ENCODE results near the gene DNER.

The DNER gene

DNA sequence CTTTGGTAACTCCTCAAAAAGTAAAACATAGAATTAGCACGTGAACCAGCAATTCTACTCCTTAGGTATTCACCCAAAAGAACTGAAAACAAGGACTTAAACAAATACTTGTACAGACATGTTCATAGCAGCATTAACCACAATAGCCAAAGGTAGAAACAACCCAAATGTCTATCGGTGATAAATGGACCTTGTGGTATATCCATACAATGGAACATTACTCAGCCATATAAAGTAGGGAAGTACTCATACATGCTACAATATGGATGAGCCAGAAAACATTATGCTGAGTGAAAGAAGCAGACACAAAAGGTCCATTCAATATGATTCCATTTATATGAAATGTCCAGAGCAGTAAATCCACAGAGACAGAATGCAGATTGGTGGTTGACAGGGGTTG, 182.8 kb downstream of the DNER start:
- no peak overlapping the region for H3K4me3 ChIP-seq (ENCODE audit: low read depth, low read length, poor library complexity, severe bottlenecking)
- no peak overlapping the region for H3K4me2 ChIP-seq (ENCODE audit: low read length)
- TF ChIP-seq EZH2 (IDR thresholded peaks at IDR 0.05; ENCODE audit: borderline replicate concordance, low read length) = no peak
- TF ChIP-seq, protein P1, sequence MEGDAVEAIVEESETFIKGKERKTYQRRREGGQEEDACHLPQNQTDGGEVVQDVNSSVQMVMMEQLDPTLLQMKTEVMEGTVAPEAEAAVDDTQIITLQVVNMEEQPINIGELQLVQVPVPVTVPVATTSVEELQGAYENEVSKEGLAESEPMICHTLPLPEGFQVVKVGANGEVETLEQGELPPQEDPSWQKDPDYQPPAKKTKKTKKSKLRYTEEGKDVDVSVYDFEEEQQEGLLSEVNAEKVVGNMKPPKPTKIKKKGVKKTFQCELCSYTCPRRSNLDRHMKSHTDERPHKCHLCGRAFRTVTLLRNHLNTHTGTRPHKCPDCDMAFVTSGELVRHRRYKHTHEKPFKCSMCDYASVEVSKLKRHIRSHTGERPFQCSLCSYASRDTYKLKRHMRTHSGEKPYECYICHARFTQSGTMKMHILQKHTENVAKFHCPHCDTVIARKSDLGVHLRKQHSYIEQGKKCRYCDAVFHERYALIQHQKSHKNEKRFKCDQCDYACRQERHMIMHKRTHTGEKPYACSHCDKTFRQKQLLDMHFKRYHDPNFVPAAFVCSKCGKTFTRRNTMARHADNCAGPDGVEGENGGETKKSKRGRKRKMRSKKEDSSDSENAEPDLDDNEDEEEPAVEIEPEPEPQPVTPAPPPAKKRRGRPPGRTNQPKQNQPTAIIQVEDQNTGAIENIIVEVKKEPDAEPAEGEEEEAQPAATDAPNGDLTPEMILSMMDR (IDR thresholded peaks at IDR 0.05; ENCODE audit: low read length) = no peak
- H4K20me1 ChIP-seq (ENCODE audit: insufficient read depth, low read length) = no peaks in the 10 kb centered on the region
- no peaks in the 10 kb centered on the region for H3K9me3 ChIP-seq (ENCODE audit: low read length)
- no peak overlapping the region for H3K27ac ChIP-seq (ENCODE audit: low read depth, low read length, poor library complexity, severe bottlenecking)
- H3K27me3 ChIP-seq (ENCODE audit: insufficient read depth, low read length) = no peaks in the 10 kb centered on the region
- no peaks in the 10 kb centered on the region for H3K79me2 ChIP-seq (ENCODE audit: insufficient read depth, low read length)
- no peaks in the 10 kb centered on the region for H3K36me3 ChIP-seq (ENCODE audit: insufficient read depth, low read length)
- no peak overlapping the region for H2AFZ ChIP-seq (ENCODE audit: low read length)
- no peaks in the 10 kb centered on the region for H3K4me1 ChIP-seq (ENCODE audit: insufficient read depth, low read length, severe bottlenecking)
- no peaks in the 10 kb centered on the region for H3K9me2 ChIP-seq (ENCODE audit: low read depth, low read length)
- no peak overlapping the region for H3K9ac ChIP-seq (ENCODE audit: low read length)
- no peaks in the 10 kb centered on the region for H3F3A ChIP-seq (ENCODE audit: insufficient read depth, low read length)

- TF ChIP-seq, protein P1 (IDR thresholded peaks at IDR 0.05; ENCODE audit: low read length) = no peak
- TF ChIP-seq EZH2 (IDR thresholded peaks at IDR 0.05; ENCODE audit: borderline replicate concordance, low read length) = no peak
Observed at GRCh38 chr2:229530434-229530833, 183.9 kb downstream of the DNER start.

GRCh38 chr2:229528846-229529245, 185.5 kb downstream of the DNER start:
- H3K36me3 ChIP-seq (ENCODE audit: insufficient read depth, low read length) = no peaks in the 10 kb centered on the region
- no peaks in the 10 kb centered on the region for H3K9me3 ChIP-seq (ENCODE audit: low read length)
- H3K79me2 ChIP-seq (ENCODE audit: insufficient read depth, low read length) = no peaks in the 10 kb centered on the region
- H3K9me2 ChIP-seq (ENCODE audit: low read depth, low read length) = no peaks in the 10 kb centered on the region
- no peak overlapping the region for H3K27ac ChIP-seq (ENCODE audit: low read depth, low read length, poor library complexity, severe bottlenecking)
- no peaks in the 10 kb centered on the region for H4K20me1 ChIP-seq (ENCODE audit: insufficient read depth, low read length)
- no peaks in the 10 kb centered on the region for H3K4me1 ChIP-seq (ENCODE audit: insufficient read depth, low read length, severe bottlenecking)
- TF ChIP-seq EZH2 (IDR thresholded peaks at IDR 0.05; ENCODE audit: borderline replicate concordance, low read length) = no peak
- TF ChIP-seq, protein P1 (IDR thresholded peaks at IDR 0.05; ENCODE audit: low read length) = no peak
- no peak overlapping the region for H2AFZ ChIP-seq (ENCODE audit: low read length)
- no peaks in the 10 kb centered on the region for H3F3A ChIP-seq (ENCODE audit: insufficient read depth, low read length)
- H3K4me3 ChIP-seq (ENCODE audit: low read depth, low read length, poor library complexity, severe bottlenecking) = no peak overlapping the region
- H3K4me2 ChIP-seq (ENCODE audit: low read length) = no peak overlapping the region
- no peaks in the 10 kb centered on the region for H3K27me3 ChIP-seq (ENCODE audit: insufficient read depth, low read length)
- H3K9ac ChIP-seq (ENCODE audit: low read length) = no peak overlapping the region

More at GRCh38 chr2:229530434-229530833, 183.9 kb downstream of the DNER start:
- H3K9ac ChIP-seq (ENCODE audit: low read length) = no peak overlapping the region
- H3K9me3 ChIP-seq (ENCODE audit: low read length) = no peaks in the 10 kb centered on the region
- no peaks in the 10 kb centered on the region for H4K20me1 ChIP-seq (ENCODE audit: insufficient read depth, low read length)
- no peak overlapping the region for H3K4me2 ChIP-seq (ENCODE audit: low read length)
- no peak overlapping the region for H2AFZ ChIP-seq (ENCODE audit: low read length)
- no peak overlapping the region for H3K27ac ChIP-seq (ENCODE audit: low read depth, low read length, poor library complexity, severe bottlenecking)
- no peaks in the 10 kb centered on the region for H3K27me3 ChIP-seq (ENCODE audit: insufficient read depth, low read length)
- H3K36me3 ChIP-seq (ENCODE audit: insufficient read depth, low read length) = no peaks in the 10 kb centered on the region
- no peaks in the 10 kb centered on the region for H3K9me2 ChIP-seq (ENCODE audit: low read depth, low read length)
- no peaks in the 10 kb centered on the region for H3K4me1 ChIP-seq (ENCODE audit: insufficient read depth, low read length, severe bottlenecking)
- H3F3A ChIP-seq (ENCODE audit: insufficient read depth, low read length) = no peaks in the 10 kb centered on the region
- H3K4me3 ChIP-seq (ENCODE audit: low read depth, low read length, poor library complexity, severe bottlenecking) = no peak overlapping the region
- no peaks in the 10 kb centered on the region for H3K79me2 ChIP-seq (ENCODE audit: insufficient read depth, low read length)
